Parathyroid adenoma (tissue), 2 donors: ENCODE data around the gene HERC2.

Experiments used
- H2AFZ ChIP-seq: fragments of 300-600 bp; sonication (generic); one replicate; pipeline ENCODE4 v1.7.0; 2017; ENCODE audit warnings: antibody characterized with exemption, mild to moderate bottlenecking
- H3K27ac ChIP-seq: fragments of 300-600 bp; sonication (generic); one replicate; pipeline ENCODE4 v1.7.0; 2017
- H3K27me3 ChIP-seq: fragments of 300-600 bp; sonication (generic); one replicate; pipeline ENCODE4 v1.7.0; 2017; ENCODE audit warnings: low read length; ENCODE audit not compliant: control insufficient read depth, insufficient read depth
- H3K36me3 ChIP-seq: fragments of 300-600 bp; sonication (generic); one replicate; pipeline ENCODE4 v1.7.0; 2017; ENCODE audit warnings: low read length; ENCODE audit not compliant: control insufficient read depth, insufficient read depth
- H3K4me1 ChIP-seq: fragments of 300-600 bp; sonication (generic); one replicate; pipeline ENCODE4 v1.7.0; 2017; ENCODE audit warnings: control low read depth
- H3K4me2 ChIP-seq: fragments of 300-600 bp; sonication (generic); one replicate; pipeline ENCODE4 v1.7.0; 2017; ENCODE audit warnings: low read length
- H3K4me3 ChIP-seq: fragments of 300-600 bp; sonication (generic); one replicate; pipeline ENCODE4 v1.7.0; 2017; ENCODE audit warnings: low read depth, low read length
- H3K79me2 ChIP-seq: fragments of 300-600 bp; sonication (generic); one replicate; pipeline ENCODE4 v1.7.0; 2017; ENCODE audit warnings: control low read depth
- H3K9ac ChIP-seq: fragments of 300-600 bp; sonication (generic); one replicate; pipeline ENCODE4 v1.7.0; 2017; ENCODE audit warnings: mild to moderate bottlenecking
- H3K9me3 ChIP-seq: fragments of 300-600 bp; sonication (generic); one replicate; pipeline ENCODE4 v1.7.0; 2017; ENCODE audit warnings: low read length; ENCODE audit not compliant: control insufficient read depth
- CTCF ChIP-seq: fragments of 300-600 bp; sonication (generic); IDR thresholded peaks from one replicate; pipeline ENCODE4 v1.7.0; 2017; ENCODE audit warnings: antibody characterized with exemption, mild to moderate bottlenecking
- donor health status: primary hyperparathyroidism.

HERC2 gene

GRCh38 chr15:28264166-28264565 is 57.8 kb downstream of the HERC2 start:
- H3K27me3 ChIP-seq: no peaks in the 10 kb centered on the region
- no peak overlapping the region for H2AFZ ChIP-seq
- H3K4me2 ChIP-seq: no peak overlapping the region
- H3K79me2 ChIP-seq: peaks cover 5% of the 10 kb centered on the region
- no peaks in the 10 kb centered on the region for H3K36me3 ChIP-seq
- H3K9me3 ChIP-seq: no peaks in the 10 kb centered on the region
- H3K4me3 ChIP-seq: no peak overlapping the region
- no peak overlapping the region for H3K9ac ChIP-seq
- TF ChIP-seq CTCF: no peak
- no peak overlapping the region for H3K27ac ChIP-seq
- H3K4me1 ChIP-seq: no peaks in the 10 kb centered on the region

GRCh38 chr15:28262438-28262837 is 59.5 kb downstream of the HERC2 start:
- Histone ChIP-seq H3K4me2 (no peak overlapping the region), H3K27me3 (no peaks in the 10 kb centered on the region), H3K9ac (no peak overlapping the region), H3K4me3 (no peak overlapping the region), H3K79me2 (peaks cover 5% of the 10 kb centered on the region), H3K9me3 (no peaks in the 10 kb centered on the region), H2AFZ (no peak overlapping the region), H3K27ac (no peak overlapping the region), H3K4me1 (no peaks in the 10 kb centered on the region), H3K36me3 (no peaks in the 10 kb centered on the region)
- TF ChIP-seq CTCF: no peak

- H3K27ac ChIP-seq: no peak overlapping the region
- no peaks in the 10 kb centered on the region for H3K9me3 ChIP-seq
- H3K4me2 ChIP-seq: no peak overlapping the region
- H3K79me2 ChIP-seq: peaks cover 4% of the 10 kb centered on the region
- H3K9ac ChIP-seq: no peak overlapping the region
- no peak for TF ChIP-seq CTCF
- no peaks in the 10 kb centered on the region for H3K4me1 ChIP-seq
- no peaks in the 10 kb centered on the region for H3K27me3 ChIP-seq
- H3K4me3 ChIP-seq: no peak overlapping the region
- no peak overlapping the region for H2AFZ ChIP-seq
- no peaks in the 10 kb centered on the region for H3K36me3 ChIP-seq
Measured at GRCh38 chr15:28260722-28261121, 61.3 kb downstream of the HERC2 start.

GRCh38 chr15:28260317-28260716 is 61.7 kb downstream of the HERC2 start:
- Histone ChIP-seq H2AFZ (no peak overlapping the region), H3K4me2 (no peak overlapping the region), H3K27me3 (no peaks in the 10 kb centered on the region), H3K79me2 (peaks cover 2% of the 10 kb centered on the region), H3K27ac (no peak overlapping the region), H3K4me3 (no peak overlapping the region), H3K36me3 (no peaks in the 10 kb centered on the region), H3K4me1 (no peaks in the 10 kb centered on the region), H3K9ac (no peak overlapping the region), H3K9me3 (no peaks in the 10 kb centered on the region)
- TF ChIP-seq CTCF: no peak

GRCh38 chr15:28255965-28256364 is 66.0 kb downstream of the HERC2 start:
- H3K4me3 ChIP-seq: no peak overlapping the region
- no peak overlapping the region for H3K9ac ChIP-seq
- H3K27me3 ChIP-seq: no peaks in the 10 kb centered on the region
- no peaks in the 10 kb centered on the region for H3K4me1 ChIP-seq
- H3K4me2 ChIP-seq: no peak overlapping the region
- no peaks in the 10 kb centered on the region for H3K79me2 ChIP-seq
- H3K9me3 ChIP-seq: no peaks in the 10 kb centered on the region
- no peak overlapping the region for H3K27ac ChIP-seq
- no peak for TF ChIP-seq CTCF
- no peak overlapping the region for H2AFZ ChIP-seq
- H3K36me3 ChIP-seq: no peaks in the 10 kb centered on the region
